Transverse colon (tissue), 4 donors: Measurements from ENCODE around the gene ZDHHC11. TPM values are rescaled to one million over a fixed set of nuclear protein-coding genes. Genes with fewer than 3 reads are reported as not detected.

ENCODE experiments used
- DNase-seq: peaks from one replicate; pipeline ENCODE4 v3.0.0-alpha.2; 2019
- H3K27ac ChIP-seq, 4 donors: fragments of 200-600 bp; sonication (generic); 2 replicates each; pipeline ENCODE4 v1.5.1; 2016 to 2018; ENCODE audit warnings: inconsistent platforms in 4 of 4
- H3K27me3 ChIP-seq: fragments of 200-600 bp; sonication (generic); 2 replicates; pipeline ENCODE4 v1.5.1; 2017; ENCODE audit warnings: inconsistent platforms
- H3K36me3 ChIP-seq, 4 donors: fragments of 200-600 bp; sonication (generic); 2 replicates each; pipeline ENCODE4 v1.5.1; 2017 to 2019; ENCODE audit warnings: inconsistent platforms in 4 of 4
- H3K4me1 ChIP-seq, 4 donors: fragments of 200-600 bp; sonication (generic); 2 replicates each; pipeline ENCODE4 v1.5.1; 2017 to 2020; ENCODE audit warnings: inconsistent platforms in 4 of 4
- H3K4me3 ChIP-seq, 4 donors: fragments of 200-600 bp; sonication (generic); 1 replicate in 1 of 4; 2 replicates in 3 of 4; pipeline versions ENCODE4 v1.5.1 to v1.6.1; 2017 to 2019; ENCODE audit warnings: inconsistent platforms in 4 of 4
- H3K9me3 ChIP-seq, 2 donors: fragments of 200-600 bp; sonication (generic); 2 replicates each; pipeline ENCODE4 v1.5.1; 2017 to 2019; ENCODE audit warnings: inconsistent platforms in 2 of 2
- CTCF ChIP-seq, 5 experiments: fragments of 200-600 bp in 3 of 5; fragments of 450-650 bp in 2 of 5; sonication (generic) in 3 of 5; IDR thresholded peaks; 1 replicate in 2 of 5; 2 replicates in 3 of 5; pipeline ENCODE4 v1.5.1; 2016 to 2017; ENCODE audit warnings: antibody characterized with exemption in 5 of 5, inconsistent platforms in 3 of 5, mild to moderate bottlenecking in 2 of 5, moderate library complexity in 1 of 5
- EP300 ChIP-seq: sonication (generic); formaldehyde crosslinking; IDR thresholded peaks from one replicate; pipeline ENCODE4 v1.6.1; 2017; ENCODE audit warnings: antibody characterized with exemption, low read depth
- POLR2A ChIP-seq: fragments of 450-650 bp; IDR thresholded peaks from one replicate; pipeline ENCODE4 v1.6.1; 2016; ENCODE audit warnings: antibody characterized with exemption, mild to moderate bottlenecking, moderate library complexity
- POLR2AphosphoS5 ChIP-seq, 3 donors: sonication (generic); formaldehyde crosslinking; IDR thresholded peaks; one replicate each; pipeline ENCODE4 v1.6.1; 2016; ENCODE audit warnings: antibody characterized with exemption in 3 of 3
- WGBS, 2 donors: methylation state at CpG; one replicate each; pipeline ENCODE4 v1.1.5; 2018; ENCODE audit warnings: low coverage in 1 of 2; 5-methylcytosine and 5-hydroxymethylcytosine counted together
- in situ Hi-C, 4 donors: fragments of 200-750 bp; cut with MboI; loops; one replicate each; pipeline versions ENCODE4 v1.15.0 to v1.15.1; 2017; ENCODE audit warnings: low sequenced_read_pairs in 3 of 4, low pct_ligation_motif_present in 1 of 4, low pct_unique_long_range_greater_than_20kb in 1 of 4
- intact Hi-C: fragments of 100-400 bp; cut with DNase I; formaldehyde crosslinking; loops from one replicate; pipeline ENCODE4 v1.15.1; 2023; ENCODE audit warnings: low total_unique reads
- total RNA-seq, 4 donors: library from RNA; depleted of rRNA; stranded (reverse); fragments of >200 nt; gene quantifications; one replicate each; pipeline ENCODE4 v1.1.0, GENCODE V29; 2016

Gene ZDHHC11
- total RNA-seq, 4 donors from 2014 or later, result 1.2 to 15.0 (median 10.6) TPM

- DNase-seq, result no peak
- intact Hi-C loops, result no loop called here
- no peaks in the 10 kb centered on the region for H3K27me3 ChIP-seq
- no peak overlapping the region for H3K4me3 ChIP-seq
- in situ Hi-C loops, result no loop called here
- TF ChIP-seq CTCF (IDR thresholded peaks at IDR 0.05), result no peak
- no peak for TF ChIP-seq EP300
- no peak for TF ChIP-seq POLR2A
- TF ChIP-seq POLR2AphosphoS5 (IDR thresholded peaks at IDR 0.05), result no peak
- WGBS, 2 donors, result 92% methylated on average over 14 of the region's 14 CpGs; no CpG with 5 or more reads in 1 of the 2 donors
- no peaks in the 10 kb centered on the region for H3K9me3 ChIP-seq
- no peak overlapping the region for H3K27ac ChIP-seq
- H3K4me1 ChIP-seq, result peaks cover 4 to 22% (median 13%) of the 10 kb centered on the region in 4 donors
- H3K36me3 ChIP-seq, result peaks cover 0 to 52% (median 20%) of the 10 kb centered on the region in 4 donors
Observed at GRCh38 chr5:887947-888637, 37.3 kb upstream of the ZDHHC11 start.

GRCh38 chr5:886716-887325 is 36.0 kb upstream of the ZDHHC11 start:
- in situ Hi-C loops (no loop called here), intact Hi-C loops (no loop called here)
- Histone ChIP-seq H3K9me3 (no peaks in the 10 kb centered on the region), H3K4me3 (no peak overlapping the region), H3K36me3 (peaks cover 0 to 53% (median 22%) of the 10 kb centered on the region in 4 donors), H3K27me3 (no peaks in the 10 kb centered on the region), H3K4me1 (peaks cover 3 to 17% (median 9%) of the 10 kb centered on the region in 4 donors), H3K27ac (no peak overlapping the region)
- no peak for TF ChIP-seq POLR2AphosphoS5 (IDR thresholded peaks at IDR 0.05)
- no peak for TF ChIP-seq CTCF (IDR thresholded peaks at IDR 0.05)
- TF ChIP-seq POLR2A, result no peak
- TF ChIP-seq EP300, result no peak
- 93% methylated on average over 26 of the region's 26 CpGs; no CpG with 5 or more reads in 1 of the 2 donors for WGBS, 2 donors
- no peak for DNase-seq

GRCh38 chr5:886036-886435 is 35.2 kb upstream of the ZDHHC11 start:
- no peak for DNase-seq
- no peak overlapping the region for H3K27ac ChIP-seq
- no peaks in the 10 kb centered on the region for H3K27me3 ChIP-seq
- WGBS, 2 donors, result 88 to 94% methylated on average over 10 to 13 of the region's 13 CpGs
- no peak overlapping the region for H3K4me3 ChIP-seq
- in situ Hi-C loops, result no loop called here
- no peaks in the 10 kb centered on the region for H3K9me3 ChIP-seq
- intact Hi-C loops, result no loop called here
- peaks cover 0 to 60% (median 26%) of the 10 kb centered on the region in 4 donors for H3K36me3 ChIP-seq
- TF ChIP-seq POLR2A (no peak), POLR2AphosphoS5 (IDR thresholded peaks at IDR 0.05) (no peak), CTCF (IDR thresholded peaks at IDR 0.05) (no peak), EP300 (no peak)
- H3K4me1 ChIP-seq, result peaks cover 0 to 9% (median under 1%) of the 10 kb centered on the region in 4 donors

GRCh38 chr5:885529-885928 is 34.7 kb upstream of the ZDHHC11 start:
- peaks cover 0 to 64% (median 28%) of the 10 kb centered on the region in 4 donors for H3K36me3 ChIP-seq

More at GRCh38 chr5:885529-885928, 34.7 kb upstream of the ZDHHC11 start:
- Histone ChIP-seq H3K4me3 (no peak overlapping the region), H3K27ac (no peak overlapping the region), H3K4me1 (peaks cover 0 to 4% (median 0%) of the 10 kb centered on the region in 4 donors), H3K9me3 (no peaks in the 10 kb centered on the region), H3K27me3 (no peaks in the 10 kb centered on the region)
- intact Hi-C loops, result no loop called here
- DNase-seq, result no peak
- in situ Hi-C loops, result no loop called here
- WGBS, 2 donors, result 94% methylated on average over 13 of the region's 13 CpGs; no CpG with 5 or more reads in 1 of the 2 donors
- TF ChIP-seq POLR2AphosphoS5 (IDR thresholded peaks at IDR 0.05), result no peak
- TF ChIP-seq EP300, result no peak
- TF ChIP-seq CTCF (IDR thresholded peaks at IDR 0.05), result no peak
- TF ChIP-seq POLR2A, result no peak
